Retinal pigment epithelial cell (primary cell): ENCODE data around the gene TARDBP.
"Not testable (repeated sequence)": the region's sequence is repeated elsewhere in the genome, so short reads cannot be mapped to it uniquely, and the experiment has no call there.

ENCODE experiments used
- DNase-seq: peaks from one replicate; pipeline ENCODE4 v3.0.0-alpha.2; 2010; ENCODE audit warnings: low read depth
- H3K4me3 ChIP-seq: 2 replicates; pipeline ENCODE4 v1.5.1; 2011; ENCODE audit warnings: mild to moderate bottlenecking, low read length, control low read depth, moderate library complexity
- TF ChIP-seq, protein P1 (sequence below): conservative IDR thresholded peaks from 2 replicates; pipeline ENCODE4 v1.5.1; 2011; ENCODE audit warnings: low read depth, low read length, control low read depth, inconsistent platforms

Gene TARDBP

DNA sequence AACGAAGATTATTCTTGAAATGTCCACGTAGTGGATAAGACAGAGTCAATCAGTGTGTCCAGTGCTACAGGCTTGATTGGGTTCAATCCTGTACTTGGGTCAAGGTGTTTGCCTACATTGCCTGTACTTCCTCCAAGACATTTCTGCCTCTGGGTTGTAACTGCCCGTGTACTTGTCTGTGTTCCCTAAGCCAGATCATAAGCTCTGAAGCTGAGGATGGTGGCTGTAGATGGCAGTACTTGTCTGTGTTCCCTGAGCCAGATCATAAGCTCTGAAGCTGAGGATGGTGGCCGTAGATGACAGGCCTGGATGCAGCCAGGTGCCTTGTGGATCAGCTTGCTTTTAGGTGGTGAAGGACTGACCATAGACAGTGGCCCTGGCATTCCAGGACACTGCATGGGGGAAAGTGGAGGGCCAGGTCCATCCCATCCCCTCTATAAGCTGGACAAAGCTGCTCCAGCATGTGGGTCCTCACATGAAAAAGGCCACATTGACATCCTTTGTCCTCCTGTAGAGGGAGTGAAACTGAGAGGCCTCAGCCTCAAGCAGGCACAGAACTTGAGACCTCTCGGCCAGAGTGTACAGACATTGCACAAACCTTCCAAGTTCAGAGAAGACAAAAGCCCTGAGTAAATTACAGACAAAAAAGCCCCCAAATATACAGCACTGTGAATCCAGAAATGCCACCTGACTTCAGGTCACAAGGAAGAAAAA lies 49.4 kb downstream of the TARDBP start:
- no peak for DNase-seq
- TF ChIP-seq, protein P1, sequence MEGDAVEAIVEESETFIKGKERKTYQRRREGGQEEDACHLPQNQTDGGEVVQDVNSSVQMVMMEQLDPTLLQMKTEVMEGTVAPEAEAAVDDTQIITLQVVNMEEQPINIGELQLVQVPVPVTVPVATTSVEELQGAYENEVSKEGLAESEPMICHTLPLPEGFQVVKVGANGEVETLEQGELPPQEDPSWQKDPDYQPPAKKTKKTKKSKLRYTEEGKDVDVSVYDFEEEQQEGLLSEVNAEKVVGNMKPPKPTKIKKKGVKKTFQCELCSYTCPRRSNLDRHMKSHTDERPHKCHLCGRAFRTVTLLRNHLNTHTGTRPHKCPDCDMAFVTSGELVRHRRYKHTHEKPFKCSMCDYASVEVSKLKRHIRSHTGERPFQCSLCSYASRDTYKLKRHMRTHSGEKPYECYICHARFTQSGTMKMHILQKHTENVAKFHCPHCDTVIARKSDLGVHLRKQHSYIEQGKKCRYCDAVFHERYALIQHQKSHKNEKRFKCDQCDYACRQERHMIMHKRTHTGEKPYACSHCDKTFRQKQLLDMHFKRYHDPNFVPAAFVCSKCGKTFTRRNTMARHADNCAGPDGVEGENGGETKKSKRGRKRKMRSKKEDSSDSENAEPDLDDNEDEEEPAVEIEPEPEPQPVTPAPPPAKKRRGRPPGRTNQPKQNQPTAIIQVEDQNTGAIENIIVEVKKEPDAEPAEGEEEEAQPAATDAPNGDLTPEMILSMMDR, result no peak
- no peak overlapping the region for H3K4me3 ChIP-seq

DNA sequence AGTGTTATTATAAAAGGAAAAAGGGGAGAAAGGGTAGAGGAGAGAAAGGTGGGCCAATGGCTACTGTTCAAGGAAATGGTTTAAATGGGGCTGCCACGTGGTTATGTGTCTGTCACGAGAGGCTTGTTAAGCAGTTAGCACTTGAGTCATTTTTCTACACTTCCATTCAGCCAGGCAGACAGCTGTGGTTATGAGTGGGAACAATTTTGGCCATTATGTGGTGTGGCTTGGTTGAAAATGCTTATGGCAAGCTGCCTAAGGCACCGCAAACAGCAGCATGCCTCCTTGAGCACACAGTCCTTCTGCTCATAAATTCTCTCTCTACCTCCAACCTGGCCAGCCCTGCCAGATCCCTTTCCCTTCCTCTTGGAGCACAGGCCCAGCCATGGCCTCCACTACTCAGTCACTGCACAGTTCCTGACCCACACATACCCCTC lies 50.5 kb downstream of the TARDBP start:
- no peak for DNase-seq
- TF ChIP-seq, protein P1, result no peak
- H3K4me3 ChIP-seq, result no peak overlapping the region

DNA sequence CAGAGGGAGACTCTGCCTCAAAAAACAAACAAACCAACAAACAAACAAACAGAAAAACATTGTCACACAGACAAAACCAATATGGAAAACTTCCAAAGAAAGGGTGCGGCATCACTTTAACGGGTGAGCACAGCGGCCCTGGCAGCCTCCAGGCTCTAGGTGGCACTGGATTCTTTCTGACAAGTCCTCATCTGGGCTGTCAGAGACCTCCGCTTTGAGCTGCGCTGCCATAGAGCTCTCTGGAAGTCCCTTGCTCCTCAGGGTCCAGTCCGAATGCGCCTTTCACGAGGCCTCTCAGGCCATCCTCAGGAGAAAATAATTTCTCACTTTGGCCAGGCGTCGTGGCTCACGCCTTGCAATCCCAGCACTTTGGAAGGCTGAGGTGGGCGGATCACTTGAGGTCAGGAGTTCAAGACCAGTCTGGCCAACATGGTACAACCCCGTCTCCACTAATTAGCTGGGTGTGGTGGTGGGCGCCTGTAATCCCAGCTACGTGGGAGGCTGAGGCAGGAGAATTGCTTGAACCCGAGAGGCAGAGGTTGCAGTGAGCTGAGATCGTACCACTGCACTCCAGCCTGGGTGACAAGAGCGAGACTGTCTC lies 51.6 kb downstream of the TARDBP start:
- H3K4me3 ChIP-seq, DNase-seq: not testable (repeated sequence)

DNA sequence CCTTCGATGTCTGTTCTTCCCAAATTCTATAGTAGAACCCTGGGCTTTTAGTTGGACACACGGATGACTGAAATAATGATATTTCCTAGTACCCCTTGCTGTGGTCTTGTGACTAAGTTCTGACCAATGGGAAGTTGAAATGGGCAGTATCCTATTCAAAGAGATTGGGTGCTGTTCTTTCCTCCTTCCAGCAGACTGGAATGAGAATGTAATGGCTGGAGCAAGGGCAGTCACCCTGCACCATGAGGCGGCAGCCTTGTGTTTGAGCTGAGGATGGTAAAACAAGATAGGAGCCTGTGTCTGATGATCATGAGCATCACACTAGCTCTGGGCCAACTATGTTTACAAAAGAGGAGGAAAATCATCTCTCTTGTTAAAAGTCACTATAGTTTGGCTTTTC lies 52.5 kb downstream of the TARDBP start:
- DNase-seq, result no peak
- no peak overlapping the region for H3K4me3 ChIP-seq
- TF ChIP-seq, protein P1, result no peak

DNA sequence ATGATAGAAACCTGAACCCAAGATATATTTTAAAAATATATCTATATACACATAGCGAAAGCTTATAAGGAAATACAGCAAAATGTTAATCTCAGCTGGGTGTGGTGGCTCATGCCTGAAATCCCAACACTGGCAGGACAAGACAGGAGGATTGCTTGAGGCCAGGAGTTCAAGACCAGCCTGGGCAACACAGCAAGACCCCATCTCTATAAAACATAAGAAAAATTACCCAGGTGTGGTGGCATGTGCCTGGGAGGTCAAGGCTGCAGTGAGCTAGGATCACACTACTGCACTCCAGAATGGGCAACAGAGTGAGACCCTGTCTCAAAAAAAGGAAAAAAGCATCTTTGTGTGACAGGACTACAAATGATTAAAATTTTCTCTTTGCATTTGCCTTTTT lies 53.3 kb downstream of the TARDBP start:
- TF ChIP-seq, protein P1, result no peak
- no peak overlapping the region for H3K4me3 ChIP-seq
- DNase-seq, result no peak

- H3K4me3 ChIP-seq, result no peak overlapping the region
- TF ChIP-seq, protein P1, result no peak
- DNase-seq, result no peak
These were observed 55.5 kb downstream of the TARDBP start for GRCh38 chr1:11067716-11068599.
